ENCODE measurements around the gene HAUS7.

DNA sequence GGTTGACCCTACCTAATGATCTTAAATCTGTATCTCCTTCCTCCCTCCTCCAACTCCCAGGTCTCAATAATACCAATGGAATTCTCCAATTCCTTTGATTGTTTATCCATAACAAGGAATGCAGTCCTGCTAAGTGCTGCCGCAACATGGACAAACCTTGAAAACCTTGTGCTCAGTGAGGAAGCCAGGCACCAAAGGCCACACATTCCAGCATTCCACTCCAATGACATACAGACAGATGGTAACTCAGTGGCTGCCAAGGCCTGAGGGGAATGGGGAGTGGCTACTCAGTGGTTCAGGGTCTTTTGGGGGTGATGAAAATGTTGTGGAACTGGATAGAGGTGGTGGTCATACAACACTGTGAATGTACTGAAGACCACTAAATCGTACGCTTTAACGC lies 10.4 kb downstream of the HAUS7 start:
- TF ChIP-seq, protein P1, sequence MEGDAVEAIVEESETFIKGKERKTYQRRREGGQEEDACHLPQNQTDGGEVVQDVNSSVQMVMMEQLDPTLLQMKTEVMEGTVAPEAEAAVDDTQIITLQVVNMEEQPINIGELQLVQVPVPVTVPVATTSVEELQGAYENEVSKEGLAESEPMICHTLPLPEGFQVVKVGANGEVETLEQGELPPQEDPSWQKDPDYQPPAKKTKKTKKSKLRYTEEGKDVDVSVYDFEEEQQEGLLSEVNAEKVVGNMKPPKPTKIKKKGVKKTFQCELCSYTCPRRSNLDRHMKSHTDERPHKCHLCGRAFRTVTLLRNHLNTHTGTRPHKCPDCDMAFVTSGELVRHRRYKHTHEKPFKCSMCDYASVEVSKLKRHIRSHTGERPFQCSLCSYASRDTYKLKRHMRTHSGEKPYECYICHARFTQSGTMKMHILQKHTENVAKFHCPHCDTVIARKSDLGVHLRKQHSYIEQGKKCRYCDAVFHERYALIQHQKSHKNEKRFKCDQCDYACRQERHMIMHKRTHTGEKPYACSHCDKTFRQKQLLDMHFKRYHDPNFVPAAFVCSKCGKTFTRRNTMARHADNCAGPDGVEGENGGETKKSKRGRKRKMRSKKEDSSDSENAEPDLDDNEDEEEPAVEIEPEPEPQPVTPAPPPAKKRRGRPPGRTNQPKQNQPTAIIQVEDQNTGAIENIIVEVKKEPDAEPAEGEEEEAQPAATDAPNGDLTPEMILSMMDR (optimal IDR thresholded peaks at IDR 0.05 in 1 of 3, IDR thresholded peaks at IDR 0.05 in 1 of 3, conservative IDR thresholded peaks at IDR 0.05 in 1 of 3; ENCODE audit: extremely low read depth in 1 of 3, insufficient read depth in 2 of 3, low read length in 3 of 3), result no peak
- no peak for TF ChIP-seq EZH2 (IDR thresholded peaks at IDR 0.05; ENCODE audit: low read length)

All from keratinocyte (primary cell).